ENCODE measurements around the gene UBE4A.

GRCh38 chr11:118434123-118434552, 74.7 kb downstream of the UBE4A start:
- TF ChIP-seq, protein P1, sequence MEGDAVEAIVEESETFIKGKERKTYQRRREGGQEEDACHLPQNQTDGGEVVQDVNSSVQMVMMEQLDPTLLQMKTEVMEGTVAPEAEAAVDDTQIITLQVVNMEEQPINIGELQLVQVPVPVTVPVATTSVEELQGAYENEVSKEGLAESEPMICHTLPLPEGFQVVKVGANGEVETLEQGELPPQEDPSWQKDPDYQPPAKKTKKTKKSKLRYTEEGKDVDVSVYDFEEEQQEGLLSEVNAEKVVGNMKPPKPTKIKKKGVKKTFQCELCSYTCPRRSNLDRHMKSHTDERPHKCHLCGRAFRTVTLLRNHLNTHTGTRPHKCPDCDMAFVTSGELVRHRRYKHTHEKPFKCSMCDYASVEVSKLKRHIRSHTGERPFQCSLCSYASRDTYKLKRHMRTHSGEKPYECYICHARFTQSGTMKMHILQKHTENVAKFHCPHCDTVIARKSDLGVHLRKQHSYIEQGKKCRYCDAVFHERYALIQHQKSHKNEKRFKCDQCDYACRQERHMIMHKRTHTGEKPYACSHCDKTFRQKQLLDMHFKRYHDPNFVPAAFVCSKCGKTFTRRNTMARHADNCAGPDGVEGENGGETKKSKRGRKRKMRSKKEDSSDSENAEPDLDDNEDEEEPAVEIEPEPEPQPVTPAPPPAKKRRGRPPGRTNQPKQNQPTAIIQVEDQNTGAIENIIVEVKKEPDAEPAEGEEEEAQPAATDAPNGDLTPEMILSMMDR (optimal IDR thresholded peaks at IDR 0.05 in 1 of 3, IDR thresholded peaks at IDR 0.05 in 1 of 3, conservative IDR thresholded peaks at IDR 0.05 in 1 of 3; ENCODE audit: extremely low read depth in 1 of 3, insufficient read depth in 2 of 3, low read length in 3 of 3): no peak
- no peak for TF ChIP-seq EZH2 (IDR thresholded peaks at IDR 0.05; ENCODE audit: low read length)

Measured in keratinocyte (primary cell).